LHCN-M2 (cell line): Measurements from ENCODE around the gene ELMO3. TPM values are rescaled to one million over a fixed set of nuclear protein-coding genes. Genes with fewer than 3 reads are reported as not detected.

Experiments used
- DNase-seq: peaks from one replicate; pipeline ENCODE4 v3.0.0-alpha.2; 2012; ENCODE audit warnings: low read depth
- total RNA-seq: library from RNA; depleted of rRNA; stranded (reverse); fragments of >200 nt; gene quantifications from 2 replicates; pipeline ENCODE4 v1.2.3, GENCODE V29; 2014

ELMO3 gene
- total RNA-seq, 1 experiment from 2014 or later, result 1.8 TPM

- no peak for DNase-seq
Measured at GRCh38 chr16:67196881-67197280, 2.0 kb upstream of the ELMO3 start.

DNA sequence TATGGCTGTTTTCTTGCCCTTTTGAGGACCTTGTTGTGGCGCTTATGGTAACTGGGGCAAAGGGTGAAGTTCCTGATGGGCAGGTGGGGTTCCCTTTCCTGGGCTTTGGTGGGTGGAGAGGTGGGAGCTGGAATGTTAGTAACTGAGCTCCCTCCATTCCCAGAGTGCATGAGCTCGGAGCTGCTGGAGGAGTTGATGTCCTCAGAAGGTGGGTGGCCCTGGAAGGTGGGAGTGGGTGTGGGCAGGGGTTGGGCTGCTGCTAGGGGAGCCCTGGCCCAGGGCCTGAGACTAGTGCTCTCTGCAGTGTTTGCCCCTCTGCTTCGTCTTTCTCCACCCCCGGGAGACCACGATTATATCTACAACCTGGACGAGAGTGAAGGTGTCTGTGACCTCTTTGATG, 1.2 kb upstream of the ELMO3 start:
- DNase-seq, result no peak

GRCh38 chr16:67198238-67198734, 645 bp upstream of the ELMO3 start:
- peak; percentile 50 for DNase-seq

DNA sequence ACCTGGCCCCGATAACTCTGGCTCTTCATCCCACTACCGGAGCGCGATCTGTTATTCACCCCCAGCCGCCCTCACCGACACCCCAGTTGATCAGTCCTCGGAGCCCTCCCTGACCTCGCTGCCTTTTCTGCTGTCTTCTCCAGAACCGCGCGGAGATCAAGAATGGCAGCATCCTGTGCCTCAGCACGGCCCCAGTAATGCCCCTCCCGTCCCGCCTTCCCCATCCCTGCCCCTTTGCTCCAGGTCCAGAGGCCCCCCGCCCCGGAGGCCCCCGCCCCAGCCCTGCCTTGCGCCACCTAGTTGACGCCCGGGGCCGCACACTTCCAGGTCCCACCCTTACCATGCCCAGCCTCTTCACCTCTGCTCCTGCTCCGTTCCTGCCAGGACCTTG, 872 bp downstream of the ELMO3 start:
- no peak for DNase-seq

- no peak for DNase-seq
Measured at GRCh38 chr16:67200491-67200890, 1.6 kb downstream of the ELMO3 start.

DNA sequence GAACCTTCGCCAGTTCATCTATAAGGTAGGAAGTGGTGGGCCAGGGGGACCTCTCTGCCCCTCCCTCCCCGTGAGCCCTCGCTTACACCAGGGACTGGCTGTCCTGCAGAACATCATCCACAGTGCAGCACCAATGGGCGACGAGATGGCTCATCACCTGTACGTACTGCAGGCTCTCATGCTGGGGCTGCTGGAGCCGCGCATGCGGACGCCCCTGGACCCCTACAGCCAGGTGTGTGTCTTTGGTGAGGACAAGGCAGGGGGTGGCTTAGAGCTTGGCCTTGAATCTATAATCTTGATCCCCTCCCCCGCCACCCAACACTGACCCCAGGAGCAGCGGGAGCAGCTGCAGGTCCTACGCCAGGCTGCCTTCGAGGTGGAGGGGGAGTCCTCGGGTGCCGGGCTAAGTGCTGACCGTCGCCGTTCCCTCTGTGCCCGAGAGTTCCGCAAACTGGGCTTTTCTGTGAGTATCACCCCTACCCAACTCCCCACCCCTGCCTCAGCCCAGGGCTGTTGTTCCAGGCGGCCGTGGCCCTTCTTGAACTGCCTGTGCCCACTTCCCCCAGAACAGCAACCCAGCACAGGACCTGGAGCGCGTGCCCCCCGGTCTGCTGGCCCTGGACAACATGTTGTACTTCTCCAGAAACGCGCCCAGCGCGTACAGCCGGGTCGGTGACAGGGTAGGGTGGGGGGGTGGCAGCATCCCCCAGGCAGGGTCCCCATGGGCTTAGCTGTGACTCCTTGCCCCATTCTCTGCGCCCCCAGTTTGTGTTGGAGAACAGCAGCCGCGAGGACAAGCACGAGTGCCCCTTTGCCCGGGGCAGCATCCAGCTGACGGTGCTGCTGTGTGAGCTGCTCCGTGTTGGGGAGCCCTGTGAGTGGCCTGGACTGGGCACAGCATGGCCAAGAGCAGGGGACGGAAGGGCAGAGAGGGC, 2.7 kb downstream of the ELMO3 start:
- DNase-seq, result no peak

- DNase-seq, result no peak
Measured at GRCh38 chr16:67202426-67202825, 3.5 kb downstream of the ELMO3 start.

DNA sequence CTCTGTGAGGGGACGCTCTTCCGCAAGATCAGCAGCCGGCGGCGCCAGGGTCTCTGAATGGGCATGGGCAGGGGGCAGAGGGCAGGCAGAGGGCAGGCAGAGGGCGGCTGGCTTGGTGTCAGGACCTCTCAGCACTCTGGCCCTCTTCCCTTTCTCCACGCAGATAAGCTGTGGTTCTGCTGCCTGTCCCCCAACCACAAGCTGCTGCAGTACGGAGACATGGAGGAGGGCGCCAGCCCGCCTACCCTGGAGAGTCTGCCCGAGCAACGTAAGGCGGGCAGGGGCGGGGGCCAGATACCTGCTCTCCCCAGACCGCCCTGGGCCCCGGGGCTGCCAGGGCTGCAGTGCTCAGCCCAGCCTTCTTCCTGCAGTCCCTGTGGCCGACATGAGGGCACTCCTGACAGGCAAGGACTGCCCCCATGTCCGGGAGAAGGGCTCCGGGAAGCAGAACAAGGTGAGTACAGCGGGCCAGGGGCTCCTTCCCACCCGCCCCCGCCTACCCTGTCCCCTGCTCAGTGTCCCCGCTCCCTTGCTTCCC, 4.1 kb downstream of the ELMO3 start:
- DNase-seq, result no peak

DNA sequence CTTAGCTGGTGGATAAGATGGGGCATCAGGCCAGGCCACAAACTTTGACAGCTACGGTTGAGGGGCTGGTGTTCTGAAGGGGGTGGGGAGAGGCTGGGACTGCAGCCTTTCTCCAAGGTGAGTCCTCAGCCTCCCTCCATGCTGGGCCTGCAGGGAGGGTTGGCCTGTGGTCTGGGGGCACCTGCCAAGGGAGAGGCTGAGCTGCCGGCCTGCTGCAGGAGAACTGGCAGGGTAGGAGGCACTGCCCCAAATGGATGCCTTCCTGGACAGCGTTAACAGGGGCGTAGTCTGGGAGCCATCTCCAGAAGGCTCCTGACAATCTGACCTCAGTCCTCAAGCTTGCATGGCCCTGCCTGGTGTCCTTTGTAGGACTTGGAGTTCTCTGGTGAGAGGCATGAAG, 5.1 kb downstream of the ELMO3 start:
- no peak for DNase-seq

- DNase-seq, result no peak
Measured at GRCh38 chr16:67206129-67206837, 7.4 kb downstream of the ELMO3 start.

- DNase-seq, result no peak
Measured at GRCh38 chr16:67206838-67207248, 7.9 kb downstream of the ELMO3 start.

- DNase-seq, result peak; percentile 63
Measured at GRCh38 chr16:67207249-67208091, 8.5 kb downstream of the ELMO3 start.

DNA sequence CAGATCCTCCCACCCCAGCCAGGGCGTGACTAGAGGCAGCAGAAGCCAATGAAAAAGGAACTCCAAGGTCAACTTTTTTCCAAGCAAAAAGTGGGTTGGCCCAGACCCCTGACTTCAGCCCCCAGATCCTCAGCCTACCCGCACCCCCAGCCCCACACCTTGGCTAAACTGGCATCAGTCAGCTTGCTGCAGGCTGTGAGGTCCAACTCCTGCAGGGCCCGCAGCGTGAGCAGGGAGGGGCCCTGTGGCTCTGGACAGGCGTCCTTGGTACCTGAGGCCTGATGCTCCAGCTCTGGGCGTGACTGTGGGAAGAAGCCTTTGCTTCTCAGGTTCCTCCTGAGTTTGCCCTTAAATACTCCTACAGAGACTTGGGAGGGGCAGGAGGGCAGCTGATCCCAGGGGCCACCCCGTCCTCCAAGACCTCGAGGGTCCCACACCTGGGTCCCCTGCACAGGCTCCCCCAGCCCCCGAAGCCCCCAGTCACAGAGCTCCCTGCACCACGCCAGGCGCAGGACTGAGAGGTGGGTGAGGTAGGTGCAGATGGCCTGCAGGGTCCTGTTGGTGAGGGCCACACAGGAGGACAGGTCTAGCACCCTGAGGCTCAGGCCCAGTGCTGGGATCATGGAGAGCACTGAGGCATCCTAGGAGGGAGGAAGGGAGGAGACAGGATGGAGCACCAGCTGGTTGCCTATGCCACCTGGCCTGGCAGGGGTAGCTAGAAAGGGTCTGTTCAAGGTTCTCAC, 9.4 kb downstream of the ELMO3 start:
- DNase-seq, result no peak

GRCh38 chr16:67209565-67209964, 10.6 kb downstream of the ELMO3 start:
- no peak for DNase-seq

DNA sequence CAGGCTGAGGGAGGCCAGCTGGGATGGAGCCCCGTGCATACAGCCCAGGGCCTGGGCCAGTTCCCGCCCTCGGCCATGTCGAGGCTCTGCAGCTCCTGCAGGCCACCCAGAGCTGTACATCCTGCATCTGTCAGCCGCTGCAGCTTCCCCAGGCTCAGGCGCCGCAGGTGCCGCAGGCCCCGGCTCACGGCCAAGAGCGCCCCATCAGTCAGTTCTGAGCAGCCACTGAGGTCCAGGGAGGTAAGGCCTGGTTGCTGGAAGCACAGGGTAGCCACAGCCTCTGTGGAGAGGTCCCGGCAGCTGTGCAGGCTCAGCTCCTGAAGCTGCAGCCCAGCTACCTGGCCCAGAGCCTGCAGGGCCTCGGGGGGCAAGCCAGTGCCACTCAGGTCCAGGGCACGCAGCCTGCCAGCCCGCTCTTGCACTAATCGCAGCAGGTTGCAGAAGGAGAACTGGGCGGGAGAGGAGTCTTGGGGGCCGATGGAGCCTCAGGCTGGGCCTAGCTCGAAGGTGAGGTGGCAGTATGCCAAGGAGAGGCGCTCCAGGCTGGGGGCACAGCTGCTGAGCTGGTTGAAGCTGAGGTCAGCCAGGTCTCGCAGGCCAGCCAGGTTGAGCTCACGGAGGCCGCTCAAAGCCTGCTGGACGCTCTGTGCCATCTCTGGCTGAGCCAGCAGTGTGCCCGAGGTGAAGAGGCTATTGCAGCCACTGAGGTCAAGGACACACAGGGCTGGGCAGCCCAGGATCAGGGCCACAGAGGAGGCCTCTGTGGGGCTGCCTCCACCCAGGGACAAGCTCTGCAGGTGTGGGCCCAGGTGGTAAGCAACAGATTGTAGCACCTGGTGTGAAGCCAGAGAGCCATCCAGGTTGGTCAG, 11.4 kb downstream of the ELMO3 start:
- no peak for DNase-seq

GRCh38 chr16:67211674-67212073, 12.7 kb downstream of the ELMO3 start:
- no peak for DNase-seq

- no peak for DNase-seq
Measured at GRCh38 chr16:67212766-67213165, 13.8 kb downstream of the ELMO3 start.

- no peak for DNase-seq
Measured at GRCh38 chr16:67213197-67214019, 14.5 kb downstream of the ELMO3 start.

DNA sequence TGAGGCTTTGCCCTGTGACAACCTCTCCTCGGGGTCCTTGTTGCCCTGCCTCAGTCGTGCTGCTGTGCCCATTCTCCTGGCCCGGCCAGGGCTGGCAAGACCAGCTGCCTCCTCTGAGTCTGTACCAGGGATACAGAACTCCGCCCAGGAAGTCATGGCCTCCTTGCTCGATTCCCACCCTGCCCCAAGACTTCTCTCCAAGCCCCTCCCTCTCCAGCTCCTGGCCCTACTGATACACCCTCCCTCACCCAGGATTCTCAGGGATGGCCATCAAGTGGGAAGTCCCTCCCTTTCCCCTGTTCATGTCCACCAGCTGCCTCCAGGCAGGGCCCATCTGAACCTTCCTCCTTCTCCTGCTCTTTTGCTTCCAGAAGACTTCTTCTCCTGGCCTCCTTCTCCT, 16.8 kb downstream of the ELMO3 start:
- DNase-seq, result no peak
